GM08714 (cell line): ENCODE data around the gene CSMD2.

ENCODE experiments used
- H3K4me3 ChIP-seq: fragments of 200-500 bp; sonication (Bioruptor generic); 2 replicates; pipeline ENCODE4 v1.5.1; 2014; ENCODE audit warnings: mild to moderate bottlenecking, low read length, inconsistent platforms
- ZNF274 ChIP-seq: IDR thresholded peaks from 2 replicates; pipeline ENCODE4 v1.6.1; 2012; ENCODE audit warnings: mild to moderate bottlenecking, low read depth, low read length

CSMD2 gene

DNA sequence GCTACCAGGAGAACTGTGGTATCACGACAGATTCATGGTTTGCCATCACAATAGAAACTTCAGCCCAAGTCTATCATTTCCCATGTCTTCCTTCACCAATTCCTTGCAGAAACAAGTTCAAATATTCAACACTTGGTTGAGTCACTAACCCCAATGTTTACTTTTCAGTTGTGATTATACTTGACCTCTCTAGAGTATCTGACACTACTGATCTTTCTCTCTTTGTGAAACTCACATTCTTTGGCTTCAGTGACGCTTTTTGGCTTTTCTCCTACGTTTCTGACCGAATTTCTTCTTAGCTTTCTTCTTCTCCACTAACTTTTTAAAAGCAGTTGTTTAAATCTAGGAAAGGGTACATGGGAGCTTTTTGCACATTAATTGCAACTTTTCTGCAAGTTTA lies 350.0 kb downstream of the CSMD2 start:
- TF ChIP-seq ZNF274: no peak
- no peak overlapping the region for H3K4me3 ChIP-seq

- TF ChIP-seq ZNF274: no peak
- no peak overlapping the region for H3K4me3 ChIP-seq
Observed at GRCh38 chr1:33814166-33814565, 350.9 kb downstream of the CSMD2 start.

GRCh38 chr1:33810571-33810970 lies 354.5 kb downstream of the CSMD2 start:
- no peak for TF ChIP-seq ZNF274
- no peak overlapping the region for H3K4me3 ChIP-seq

DNA sequence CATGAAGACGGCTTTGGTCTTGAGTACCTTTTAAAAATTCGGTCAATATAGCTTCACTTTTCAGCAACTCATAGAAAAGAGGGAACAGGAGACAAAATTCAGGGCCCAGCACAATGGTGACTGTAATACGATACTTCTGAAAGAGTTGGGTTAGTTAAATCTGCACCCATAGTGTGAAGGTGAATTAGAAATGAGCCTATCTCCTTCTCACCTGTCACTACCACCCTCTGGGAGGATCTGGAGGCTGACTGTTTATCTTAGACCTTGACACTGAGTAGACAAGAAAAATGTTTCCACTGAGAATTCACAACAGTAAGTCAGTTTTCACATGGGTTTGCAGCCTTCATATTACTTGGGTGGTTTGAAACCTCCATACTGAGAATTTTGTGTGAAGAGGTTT lies 359.0 kb downstream of the CSMD2 start:
- no peak overlapping the region for H3K4me3 ChIP-seq

DNA sequence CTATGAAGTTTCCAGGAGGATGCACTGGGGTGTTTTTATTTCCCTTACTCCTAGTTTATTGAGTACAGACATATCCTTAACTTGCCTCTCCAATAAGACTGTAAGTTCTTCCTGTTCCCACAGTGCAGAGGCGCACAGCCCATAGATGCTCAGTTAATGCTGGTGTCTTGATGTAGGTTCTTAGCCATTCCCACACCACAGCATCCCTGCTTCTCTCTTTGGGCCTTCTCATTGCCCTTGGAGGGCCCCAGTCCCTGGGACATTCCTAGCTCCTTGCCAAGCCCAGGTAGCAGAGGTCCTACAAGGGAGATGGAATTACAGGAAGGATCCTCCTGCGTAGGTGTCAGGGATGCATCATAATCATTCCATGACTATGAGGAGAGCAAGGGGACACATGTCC lies 362.8 kb downstream of the CSMD2 start:
- TF ChIP-seq ZNF274: no peak

More for the DNA sequence above, 359.0 kb downstream of the CSMD2 start:
- TF ChIP-seq ZNF274: no peak

DNA sequence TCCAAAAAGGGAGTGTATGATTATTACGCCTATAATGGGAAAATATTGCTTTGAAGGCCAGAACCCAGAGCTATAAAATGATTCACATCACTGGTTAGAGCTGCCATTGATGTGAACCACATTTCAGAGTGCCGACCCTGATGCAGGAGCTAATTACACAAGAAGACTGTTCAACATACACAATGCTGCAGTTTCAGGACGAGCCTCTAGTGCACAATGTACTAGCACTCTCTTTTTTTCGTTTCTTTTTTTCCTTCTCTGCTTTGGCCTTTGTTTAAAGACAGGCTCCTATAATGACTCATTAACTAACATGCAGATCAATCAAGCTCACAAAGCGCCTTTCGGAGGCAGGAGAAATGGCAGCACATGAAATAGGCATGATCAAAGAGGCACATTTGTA lies 367.2 kb downstream of the CSMD2 start:
- H3K4me3 ChIP-seq: no peak overlapping the region
- no peak for TF ChIP-seq ZNF274

More for the DNA sequence above, 362.8 kb downstream of the CSMD2 start:
- no peak overlapping the region for H3K4me3 ChIP-seq

GRCh38 chr1:33792651-33793050 lies 372.4 kb downstream of the CSMD2 start:
- TF ChIP-seq ZNF274: no peak
- H3K4me3 ChIP-seq: no peak overlapping the region

- TF ChIP-seq ZNF274: no peak
- no peak overlapping the region for H3K4me3 ChIP-seq
Observed at GRCh38 chr1:33792216-33792615, 372.8 kb downstream of the CSMD2 start.

GRCh38 chr1:33791251-33791650 lies 373.8 kb downstream of the CSMD2 start:
- H3K4me3 ChIP-seq: no peak overlapping the region
- no peak for TF ChIP-seq ZNF274

GRCh38 chr1:33790577-33790976 lies 374.5 kb downstream of the CSMD2 start:
- no peak overlapping the region for H3K4me3 ChIP-seq
- no peak for TF ChIP-seq ZNF274

GRCh38 chr1:33784876-33785275 lies 380.2 kb downstream of the CSMD2 start:
- TF ChIP-seq ZNF274: no peak

GRCh38 chr1:33782776-33783175 lies 382.3 kb downstream of the CSMD2 start:
- TF ChIP-seq ZNF274: no peak
- no peak overlapping the region for H3K4me3 ChIP-seq

More at GRCh38 chr1:33784876-33785275, 380.2 kb downstream of the CSMD2 start:
- H3K4me3 ChIP-seq: no peak overlapping the region

GRCh38 chr1:33781652-33782051 lies 383.4 kb downstream of the CSMD2 start:
- H3K4me3 ChIP-seq: no peak overlapping the region
- no peak for TF ChIP-seq ZNF274

- TF ChIP-seq ZNF274: no peak
- no peak overlapping the region for H3K4me3 ChIP-seq
Observed at GRCh38 chr1:33777337-33777736, 387.7 kb downstream of the CSMD2 start.

DNA sequence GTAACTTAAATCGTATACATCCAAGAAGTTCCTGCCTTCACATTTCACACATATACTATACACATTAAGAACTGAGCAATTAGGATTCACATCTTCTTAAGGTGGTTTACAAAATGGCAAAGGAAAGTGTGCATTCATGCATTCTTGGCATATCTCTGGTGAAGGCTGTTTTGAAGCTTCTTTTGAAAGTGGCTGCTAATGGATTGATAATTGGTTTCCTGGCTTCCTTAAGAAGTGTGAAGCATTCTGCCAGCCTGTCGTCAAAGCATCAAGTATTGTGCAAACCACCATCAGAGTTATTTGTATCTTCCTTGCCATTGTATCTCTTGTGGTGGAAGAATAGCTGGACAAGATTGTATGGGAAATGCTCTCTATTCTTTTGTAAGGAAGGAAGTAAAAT lies 396.2 kb downstream of the CSMD2 start:
- no peak for TF ChIP-seq ZNF274
- no peak overlapping the region for H3K4me3 ChIP-seq

DNA sequence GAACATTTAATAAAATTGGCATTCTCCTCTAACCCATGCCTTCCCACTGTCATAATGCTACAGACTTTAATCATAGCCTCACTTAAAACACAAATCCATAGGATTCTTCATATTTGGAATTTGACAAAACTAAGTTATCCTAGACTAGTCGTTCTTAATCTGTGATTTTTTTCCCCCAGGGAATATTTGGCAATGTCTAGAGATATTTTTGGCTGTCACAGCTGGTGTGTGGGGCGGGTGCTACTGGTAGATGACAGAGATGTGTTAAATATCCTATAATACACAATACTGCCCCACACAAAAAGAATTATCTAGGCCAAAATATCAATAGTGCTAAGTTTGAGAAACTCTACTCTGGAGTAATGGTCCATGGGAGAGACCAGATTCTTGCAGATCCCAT lies 396.9 kb downstream of the CSMD2 start:
- H3K4me3 ChIP-seq: no peak overlapping the region
- TF ChIP-seq ZNF274: no peak
